Measurements from ENCODE around the gene AMZ1.

- no peak for TF ChIP-seq POLR2A (IDR thresholded peaks at IDR 0.05; ENCODE audit: low read depth, low read length)
- no peak for TF ChIP-seq POLR2AphosphoS5 (IDR thresholded peaks at IDR 0.05; ENCODE audit: low read depth, low read length)
- TF ChIP-seq TAF1 (IDR thresholded peaks at IDR 0.05; ENCODE audit: low read depth, low read length) = no peak
Measured at GRCh38 chr7:2732388-2732787, 44.4 kb downstream of the AMZ1 start.

Measured in GM12891 (cell line).